ENCODE results near the gene NUDC. TPM values are rescaled to one million over a fixed set of nuclear protein-coding genes. Genes with fewer than 3 reads are reported as not detected.

The NUDC gene
- total and polyA plus RNA-seq, 2 of the 13 experiments (the other 11 are each of a cell fraction or from before 2014, with no cell fraction given): 34.7 to 104 TPM

DNA sequence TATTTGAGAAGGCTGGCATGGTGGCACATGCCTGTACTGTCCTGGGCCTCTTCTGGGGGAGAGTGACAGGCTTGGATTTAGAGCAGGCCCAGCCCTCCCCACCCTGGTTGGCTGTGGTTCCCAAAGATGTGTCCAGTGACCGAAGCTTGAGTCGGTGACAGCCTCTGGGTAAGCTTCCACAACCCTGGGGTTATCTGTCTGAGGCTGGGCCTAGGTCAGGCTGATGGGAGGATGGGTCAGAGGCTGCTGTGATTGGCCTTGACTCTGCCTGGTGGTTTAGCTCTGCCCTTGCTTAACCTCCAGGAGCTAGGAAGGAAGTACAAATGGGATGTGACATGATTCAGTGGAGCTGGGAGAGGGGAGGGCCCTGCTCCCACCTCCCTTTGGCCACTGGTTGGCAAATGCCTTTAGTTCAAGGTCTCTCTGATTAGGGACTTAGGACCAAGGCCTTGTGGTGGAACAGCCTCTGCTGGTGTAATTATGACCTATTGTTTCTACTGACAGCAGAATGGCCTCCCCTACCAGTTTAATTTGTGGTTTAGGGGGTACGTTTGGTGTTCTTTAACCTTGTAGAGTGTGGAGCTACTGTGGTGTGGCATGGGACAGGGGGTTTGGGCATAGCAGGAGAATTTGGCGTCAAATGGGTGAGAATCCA lies 16.6 kb downstream of the NUDC start (continued):
- TF ChIP-seq TRIM24 (CRISPR knock-in tag; IDR thresholded peaks at IDR 0.05): 0 out of 2 replicates have a peak, but pooled peaks have one; percentile 34
- TF ChIP-seq, protein P1, sequence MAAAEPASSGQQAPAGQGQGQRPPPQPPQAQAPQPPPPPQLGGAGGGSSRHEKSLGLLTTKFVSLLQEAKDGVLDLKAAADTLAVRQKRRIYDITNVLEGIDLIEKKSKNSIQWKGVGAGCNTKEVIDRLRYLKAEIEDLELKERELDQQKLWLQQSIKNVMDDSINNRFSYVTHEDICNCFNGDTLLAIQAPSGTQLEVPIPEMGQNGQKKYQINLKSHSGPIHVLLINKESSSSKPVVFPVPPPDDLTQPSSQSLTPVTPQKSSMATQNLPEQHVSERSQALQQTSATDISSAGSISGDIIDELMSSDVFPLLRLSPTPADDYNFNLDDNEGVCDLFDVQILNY (CRISPR knock-in tag; conservative IDR thresholded peaks at IDR 0.05): no peak
- TF ChIP-seq ZNF569 (CRISPR knock-in tag; IDR thresholded peaks at IDR 0.05; ENCODE audit: borderline replicate concordance): no peak
- TF ChIP-seq, protein P2, sequence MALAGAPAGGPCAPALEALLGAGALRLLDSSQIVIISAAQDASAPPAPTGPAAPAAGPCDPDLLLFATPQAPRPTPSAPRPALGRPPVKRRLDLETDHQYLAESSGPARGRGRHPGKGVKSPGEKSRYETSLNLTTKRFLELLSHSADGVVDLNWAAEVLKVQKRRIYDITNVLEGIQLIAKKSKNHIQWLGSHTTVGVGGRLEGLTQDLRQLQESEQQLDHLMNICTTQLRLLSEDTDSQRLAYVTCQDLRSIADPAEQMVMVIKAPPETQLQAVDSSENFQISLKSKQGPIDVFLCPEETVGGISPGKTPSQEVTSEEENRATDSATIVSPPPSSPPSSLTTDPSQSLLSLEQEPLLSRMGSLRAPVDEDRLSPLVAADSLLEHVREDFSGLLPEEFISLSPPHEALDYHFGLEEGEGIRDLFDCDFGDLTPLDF (CRISPR knock-in tag; IDR thresholded peaks at IDR 0.05): no peak
- peak; percentile 90; the same call in 1 of the 2 replicates for TF ChIP-seq ARID4A (CRISPR knock-in tag; IDR thresholded peaks at IDR 0.05; ENCODE audit: borderline replicate concordance)
- TF ChIP-seq ZBTB37 (CRISPR knock-in tag; IDR thresholded peaks at IDR 0.05): peak; percentile 82
- TF ChIP-seq SAFB2 (CRISPR knock-in tag; IDR thresholded peaks at IDR 0.05; ENCODE audit: borderline replicate concordance, low read depth): peak; percentile 62; the same call in 1 of the 2 replicates
- TF ChIP-seq ZMYM4 (CRISPR knock-in tag; IDR thresholded peaks at IDR 0.05): peak; percentile 91
- TF ChIP-seq ZSCAN29 (CRISPR knock-in tag; conservative IDR thresholded peaks at IDR 0.05): 0 out of 2 replicates have a peak, but pooled peaks have one; percentile 52
- no peak; the same call in 1 of the 2 replicates for TF ChIP-seq ZNF766 (CRISPR knock-in tag; IDR thresholded peaks at IDR 0.05; ENCODE audit: borderline replicate concordance)
- TF ChIP-seq CBX2 (IDR thresholded peaks at IDR 0.05; ENCODE audit: low read depth, low read length): no peak
- no peak for TF ChIP-seq CBX2 (CRISPR knock-in tag; IDR thresholded peaks at IDR 0.05; ENCODE audit: low read depth)
- peak; percentile 66 for TF ChIP-seq ASH2L (IDR thresholded peaks at IDR 0.05; ENCODE audit: insufficient read length, low read depth, low read length)
- TF ChIP-seq MXI1 (IDR thresholded peaks at IDR 0.05; ENCODE audit: borderline replicate concordance, low read depth, low read length): peak; percentile 60; the same call in 1 of the 3 replicates
- TF ChIP-seq NONO (IDR thresholded peaks at IDR 0.05): no peak
- TF ChIP-seq NONO (CRISPR knock-in tag; conservative IDR thresholded peaks at IDR 0.05): peak; percentile 90
- TF ChIP-seq MEF2D (CRISPR knock-in tag; IDR thresholded peaks at IDR 0.05): peak; percentile 94
- TF ChIP-seq ZNF235 (CRISPR knock-in tag; IDR thresholded peaks at IDR 0.05; ENCODE audit: borderline replicate concordance): no peak
- TF ChIP-seq MAFK (conservative IDR thresholded peaks at IDR 0.05 in 1 of 2, IDR thresholded peaks at IDR 0.05 in 1 of 2; ENCODE audit: low read length in 2 of 2): peak in 1 of 2 experiments; percentile 37; a peak in 1 of 4 replicates
- no peak for TF ChIP-seq ZNF577 (CRISPR knock-in tag; IDR thresholded peaks at IDR 0.05; ENCODE audit: borderline replicate concordance, low read depth)
- no peak for TF ChIP-seq THYN1 (CRISPR knock-in tag; IDR thresholded peaks at IDR 0.05; ENCODE audit: borderline replicate concordance, low read depth)

Measured in HepG2 (cell line).